GM12878 (cell line): ENCODE data around the gene SNX21. TPM values are rescaled to one million over a fixed set of nuclear protein-coding genes. Genes with fewer than 3 reads are reported as not detected.
A peak's percentile ranks its signal among the peaks of the same experiment; 100 is the strongest.

ENCODE experiments used
- ATAC-seq: fragments of 200-7000 bp; cut with Tn5 transposase; 3 replicates; pipeline ENCODE4 v1.9.1; 2020; ENCODE audit warnings: mild to moderate bottlenecking, moderate library complexity
- BruUV-seq: library from RNA; stranded (reverse); fragments of 400-500 nt; replicated peaks from 2 replicates; lab custom pipeline; 2021; lab: Mats Ljungman, UMichigan
- CTCF ChIA-PET: fragments of 300-600 bp; sonication (Branson Sonifier 250); formaldehyde crosslinking; extraction: SDS; loops from one replicate; lab custom pipeline; 2021; ENCODE audit warnings: inconsistent platforms; lab: Yijun Ruan, JAX
- POLR2A ChIA-PET: fragments of 350-600 bp; formaldehyde crosslinking; extraction: SDS; loops from one replicate; lab custom pipeline; 2021; ENCODE audit warnings: inconsistent platforms; lab: Charles Lee
- RAD21 ChIA-PET: fragments of 300-600 bp; sonication (Branson Sonifier 250); formaldehyde crosslinking; loops from one replicate; lab custom pipeline; 2023; ENCODE audit warnings: antibody characterized with exemption; ENCODE audit not compliant: unreplicated experiment; lab: Charles Lee
- SMC1A ChIA-PET: fragments of 300-600 bp; sonication (Branson Sonifier 250); formaldehyde crosslinking; loops from one replicate; lab custom pipeline; 2023; ENCODE audit not compliant: unreplicated experiment, uncharacterized antibody; lab: Charles Lee
- DNase-seq: peaks from one replicate; pipeline ENCODE4 v3.0.0-alpha.2; 2011; ENCODE audit warnings: low read depth, low spot score
- FAIRE-seq: peaks from 3 replicates; lab custom pipeline; 2011; peaks lifted over from hg19 to GRCh38; lab: Jason Lieb, UNC
- H2AFZ ChIP-seq: 2 replicates; pipeline ENCODE4 v1.6.0; 2011; ENCODE audit warnings: low read depth, low read length, control low read depth; ENCODE audit not compliant: control insufficient read depth
- H3K27ac ChIP-seq: 2 replicates; pipeline ENCODE4 v1.5.1; 2011; ENCODE audit warnings: control low read depth; ENCODE audit not compliant: control insufficient read depth, insufficient read depth
- H3K27me3 ChIP-seq, 2 experiments: replicated peaks in 1 of 2; 2 replicates each; pipeline versions ENCODE4 v1.6.0 to v1.6.1; 2011; ENCODE audit warnings: low read length in 1 of 2; ENCODE audit not compliant: control insufficient read depth in 2 of 2, insufficient read depth in 2 of 2
- H3K36me3 ChIP-seq, 2 experiments: 2 replicates each; pipeline ENCODE4 v1.5.1; 2011; ENCODE audit warnings: low read length in 1 of 2; ENCODE audit not compliant: control insufficient read depth in 2 of 2, insufficient read depth in 2 of 2
- H3K4me1 ChIP-seq: 2 replicates; pipeline ENCODE4 v1.6.1; 2011; ENCODE audit warnings: mild to moderate bottlenecking, low read length, moderate library complexity, mixed read lengths; ENCODE audit not compliant: control insufficient read depth, insufficient read depth
- H3K4me2 ChIP-seq: 2 replicates; pipeline ENCODE4 v1.6.0; 2011; ENCODE audit warnings: control low read depth; ENCODE audit not compliant: control insufficient read depth, insufficient read depth
- H3K4me3 ChIP-seq: fragments of 200-600 bp; sonication (generic); 2 replicates; pipeline ENCODE4 v1.5.1; 2016
- H3K79me2 ChIP-seq: 2 replicates; pipeline ENCODE4 v1.6.0; 2011; ENCODE audit warnings: low read length; ENCODE audit not compliant: control insufficient read depth, insufficient read depth
- H3K9ac ChIP-seq: 2 replicates; pipeline ENCODE4 v1.8.0; 2011; ENCODE audit warnings: low read length, control low read depth, mixed read lengths; ENCODE audit not compliant: control insufficient read depth, insufficient read depth
- H3K9me3 ChIP-seq: replicated peaks from 3 replicates; pipeline ENCODE4 v1.5.1; 2011; ENCODE audit warnings: mild to moderate bottlenecking, low read length; ENCODE audit not compliant: control insufficient read depth, insufficient read depth
- H4K20me1 ChIP-seq: 2 replicates; pipeline ENCODE4 v1.6.0; 2011; ENCODE audit not compliant: control insufficient read depth, insufficient read depth
- NKRF ChIP-seq: fragments of 450-650 bp; conservative IDR thresholded peaks from 2 replicates; pipeline ENCODE4 v1.6.1; 2017; ENCODE audit warnings: mild to moderate bottlenecking, moderate library complexity
- WGBS: methylation state at CpG from one replicate; pipeline ENCODE4 v1.1.6; 2016; ENCODE audit warnings: low lambda C conversion rate; ENCODE audit not compliant: insufficient replicate concordance, insufficient coverage; ENCODE audit errors: missing lambda C conversion rate; 5-methylcytosine and 5-hydroxymethylcytosine counted together
- in situ Hi-C: fragments of 300-500 bp; cut with MboI; formaldehyde crosslinking; loops from 9 replicates; pipeline ENCODE4 v1.14.3; 2018; ENCODE audit warnings: mixed read lengths
- intact Hi-C: fragments of 100-400 bp; cut with micrococcal nuclease; formaldehyde crosslinking; loops from one replicate; pipeline ENCODE4 v1.14.2; 2022; ENCODE audit not compliant: unreplicated experiment
- polyA plus RNA-seq, 11 experiments: library from polyadenylated mRNA; depleted of rRNA in 4 of 11; unstranded in 6 of 11; stranded (reverse) in 5 of 11; fragments of >200 nt; fragmentation: Nextera tagmentation in 4 of 11; fragmentation: Illumina TruSeq in 1 of 11; extraction: Ambion mirVana in 4 of 11; extraction: Trizol in 1 of 11; gene quantifications; 1 replicate in 1 of 11; 2 replicates in 10 of 11; pipeline versions ENCODE4 v1.2.1 to v1.2.3, GENCODE V29; 2011 to 2016; ENCODE audit warnings: inconsistent platforms in 2 of 11, missing spikeins in 2 of 11, low read depth in 1 of 11
- total RNA-seq, 4 experiments: library from RNA; depleted of rRNA in 3 of 4; stranded (reverse); fragments of >200 nt in 3 of 4; fragmentation: Illumina TruSeq in 1 of 4; extraction: Trizol in 1 of 4; gene quantifications; 2 replicates each; pipeline versions ENCODE4 v1.2.1 to v1.2.3, GENCODE V29; 2013 to 2021

The SNX21 gene
- total and polyA plus RNA-seq, 10 of the 15 experiments (the other 5 are each of a cell fraction or from before 2014, with no cell fraction given) = 0.10 to 1.4 (median 0.57) TPM

DNA sequence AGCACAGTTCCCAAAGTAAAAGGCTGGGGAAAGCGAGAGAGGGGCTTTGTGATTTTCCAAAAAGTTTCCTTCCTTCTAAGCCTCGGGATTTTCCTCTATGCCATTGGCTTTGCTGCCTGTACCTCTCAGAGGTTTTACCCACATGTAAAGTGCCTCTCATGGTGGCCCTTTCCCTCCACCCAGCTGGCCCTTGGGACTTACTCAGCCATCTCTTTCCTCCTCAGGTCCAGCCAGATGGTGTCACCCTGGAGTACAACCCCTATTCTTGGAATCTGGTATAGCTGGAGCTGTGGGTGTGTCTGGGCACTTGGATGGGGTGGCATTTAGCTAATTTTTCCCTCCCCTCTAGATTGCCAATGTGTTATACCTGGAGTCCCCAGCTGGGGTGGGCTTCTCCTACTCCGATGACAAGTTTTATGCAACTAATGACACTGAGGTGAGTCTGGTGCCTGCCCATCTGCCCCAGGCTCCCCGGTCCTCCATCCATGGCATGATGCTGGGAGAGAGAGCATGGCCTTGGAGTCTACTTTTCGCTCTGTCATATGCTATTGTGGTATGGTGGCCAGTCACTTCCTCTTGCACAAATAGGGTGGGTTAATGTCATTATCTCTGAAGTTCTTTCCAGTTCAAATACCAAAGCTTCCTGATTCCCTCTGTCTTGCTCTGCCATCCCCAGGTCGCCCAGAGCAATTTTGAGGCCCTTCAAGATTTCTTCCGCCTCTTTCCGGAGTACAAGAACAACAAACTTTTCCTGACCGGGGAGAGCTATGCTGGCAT lies 58.6 kb downstream of the SNX21 start:
- 47% methylated on average over 9 of the region's 9 CpGs for WGBS
- H4K20me1 ChIP-seq = no peaks in the 10 kb centered on the region
- H3K4me1 ChIP-seq = peaks cover 22% of the 10 kb centered on the region
- ChIA-PET RAD21 (interaction anchor here (1.1 to 3.4 kb wide), 2 partner anchors 18 to 70 kb away, joined by 3 to 13 read pairs; no protein-coding TSS in a partner anchor), SMC1A (interaction anchor here (1.4 to 2.8 kb wide), 3 partner anchors 18 to 79 kb away, joined by 3 to 12 read pairs (median 3); partner anchors contain the start of gene PLTP), POLR2A (interaction anchor here (0.5 to 2.4 kb wide), 4 partner anchors 43 to 78 kb away, joined by 3 to 9 read pairs (median 4); no protein-coding TSS in a partner anchor), CTCF (interaction anchor here (1.0 to 2.5 kb wide), 3 partner anchors 19 to 77 kb away, joined by 3 to 8 read pairs (median 4); no protein-coding TSS in a partner anchor)
- H3K27ac ChIP-seq = no peak overlapping the region
- BruUV-seq = no TSS peak
- H3K4me3 ChIP-seq = peak overlapping the region; percentile 83
- H3K36me3 ChIP-seq = peaks cover 0 to 4% of the 10 kb centered on the region in 2 experiments; a peak in 2 of 4 replicates
- H3K79me2 ChIP-seq = peaks cover 4% of the 10 kb centered on the region
- intact Hi-C loops (loop anchor here (5.0 kb wide), 1 partner anchor 80 kb away; the partner anchor contains the start of gene ZNF335), in situ Hi-C loops (no loop called here)
- FAIRE-seq (no peak), DNase-seq (no peak), ATAC-seq (no peak)
- H3K4me2 ChIP-seq = peak overlapping the region; percentile 98
- H3K9ac ChIP-seq = peak overlapping the region; percentile 81; the same call in 1 of the 2 replicates
- H3K27me3 ChIP-seq = no peaks in the 10 kb centered on the region
- no peak overlapping the region for H2AFZ ChIP-seq
- no peak for TF ChIP-seq NKRF
- no peaks in the 10 kb centered on the region for H3K9me3 ChIP-seq

Other genes starting within 250 kb of the SNX21 start
Only the 7 nearest of the 21 such genes appear.
- gene WFDC3, start 41.9 kb upstream of the SNX21 start, total RNA-seq (2014; rRNA removed) = not detected in 2 replicates
- gene WFDC3, start 41.9 kb upstream of the SNX21 start, total RNA-seq (2014; rRNA removed; fragmentation: Illumina TruSeq; extraction: Trizol) = not detected in 2 replicates
- gene WFDC3, start 41.9 kb upstream of the SNX21 start, total RNA-seq (2021) = not detected in 2 replicates
- gene WFDC3, start 41.9 kb upstream of the SNX21 start, polyA plus RNA-seq (2011; rRNA removed) = not detected in 2 replicates
- gene WFDC3, start 41.9 kb upstream of the SNX21 start, polyA plus RNA-seq (2014; fragmentation: Illumina TruSeq; extraction: Trizol) = 0.21 TPM in 1 of 2 replicates, not detected in the other
- gene WFDC3, start 41.9 kb upstream of the SNX21 start, polyA plus RNA-seq (2014; fragmentation: Nextera tagmentation; extraction: Ambion mirVana) = not detected
- not detected in 2 replicates for gene WFDC3, start 41.9 kb upstream of the SNX21 start, polyA plus RNA-seq (2014; rRNA removed)
- under 1 TPM; 0.30 to 0.51 TPM for gene WFDC3, start 41.9 kb upstream of the SNX21 start, polyA plus RNA-seq (2016; fragmentation: Nextera tagmentation; extraction: Ambion mirVana)
- 19.7 and 23.8 TPM in 2 replicates for gene DNTTIP1, start 41.8 kb upstream of the SNX21 start, total RNA-seq (2014; rRNA removed)
- 16.4 and 19.8 TPM in 2 replicates for gene DNTTIP1, start 41.8 kb upstream of the SNX21 start, total RNA-seq (2014; rRNA removed; fragmentation: Illumina TruSeq; extraction: Trizol)
- 25.0 and 29.0 TPM in 2 replicates for gene DNTTIP1, start 41.8 kb upstream of the SNX21 start, total RNA-seq (2021)
- 21.5 and 33.7 TPM in 2 replicates for gene DNTTIP1, start 41.8 kb upstream of the SNX21 start, polyA plus RNA-seq (2011; rRNA removed)
- gene DNTTIP1, start 41.8 kb upstream of the SNX21 start, polyA plus RNA-seq (2014; fragmentation: Illumina TruSeq; extraction: Trizol) = 28.8 and 35.4 TPM in 2 replicates
- gene DNTTIP1, start 41.8 kb upstream of the SNX21 start, polyA plus RNA-seq (2014; fragmentation: Nextera tagmentation; extraction: Ambion mirVana) = 10 to 100 TPM in 1 of 2 experiments, 1 to 10 TPM in 1; 7.9 to 18.7 TPM
- 46.2 and 46.7 TPM in 2 replicates for gene DNTTIP1, start 41.8 kb upstream of the SNX21 start, polyA plus RNA-seq (2014; rRNA removed)
- 10 to 100 TPM; 51.0 to 51.3 TPM for gene DNTTIP1, start 41.8 kb upstream of the SNX21 start, polyA plus RNA-seq (2016; fragmentation: Nextera tagmentation; extraction: Ambion mirVana)
- gene UBE2C, start 21.2 kb upstream of the SNX21 start, total RNA-seq (2014; rRNA removed) = 174 and 186 TPM in 2 replicates
- 115 and 117 TPM in 2 replicates for gene UBE2C, start 21.2 kb upstream of the SNX21 start, total RNA-seq (2014; rRNA removed; fragmentation: Illumina TruSeq; extraction: Trizol)
- gene UBE2C, start 21.2 kb upstream of the SNX21 start, total RNA-seq (2021) = 133 and 141 TPM in 2 replicates
- gene UBE2C, start 21.2 kb upstream of the SNX21 start, polyA plus RNA-seq (2011; rRNA removed) = 139 and 175 TPM in 2 replicates
- 163 and 178 TPM in 2 replicates for gene UBE2C, start 21.2 kb upstream of the SNX21 start, polyA plus RNA-seq (2014; fragmentation: Illumina TruSeq; extraction: Trizol)
- 100 to 1,000 TPM in 1 of 2 experiments, 10 to 100 TPM in 1; 86.2 to 140 TPM for gene UBE2C, start 21.2 kb upstream of the SNX21 start, polyA plus RNA-seq (2014; fragmentation: Nextera tagmentation; extraction: Ambion mirVana)
- 229 and 243 TPM in 2 replicates for gene UBE2C, start 21.2 kb upstream of the SNX21 start, polyA plus RNA-seq (2014; rRNA removed)
- 100 to 1,000 TPM; 396 to 412 TPM for gene UBE2C, start 21.2 kb upstream of the SNX21 start, polyA plus RNA-seq (2016; fragmentation: Nextera tagmentation; extraction: Ambion mirVana)
- gene TNNC2, start 6.5 kb upstream of the SNX21 start, total RNA-seq (2014; rRNA removed) = not detected in 2 replicates
- not detected in 2 replicates for gene TNNC2, start 6.5 kb upstream of the SNX21 start, total RNA-seq (2014; rRNA removed; fragmentation: Illumina TruSeq; extraction: Trizol)
- gene TNNC2, start 6.5 kb upstream of the SNX21 start, total RNA-seq (2021) = not detected in 2 replicates
- gene TNNC2, start 6.5 kb upstream of the SNX21 start, polyA plus RNA-seq (2011; rRNA removed) = not detected in 2 replicates
- gene TNNC2, start 6.5 kb upstream of the SNX21 start, polyA plus RNA-seq (2014; fragmentation: Illumina TruSeq; extraction: Trizol) = not detected in 2 replicates
- gene TNNC2, start 6.5 kb upstream of the SNX21 start, polyA plus RNA-seq (2014; fragmentation: Nextera tagmentation; extraction: Ambion mirVana) = not detected
- gene TNNC2, start 6.5 kb upstream of the SNX21 start, polyA plus RNA-seq (2014; rRNA removed) = not detected in 2 replicates
- gene TNNC2, start 6.5 kb upstream of the SNX21 start, polyA plus RNA-seq (2016; fragmentation: Nextera tagmentation; extraction: Ambion mirVana) = under 1 TPM in 1 of 2 experiments, not detected in 1; 0.37 TPM
- gene ACOT8, start 23.6 kb downstream of the SNX21 start, total RNA-seq (2014; rRNA removed) = 45.0 and 47.9 TPM in 2 replicates
- 15.2 and 16.5 TPM in 2 replicates for gene ACOT8, start 23.6 kb downstream of the SNX21 start, total RNA-seq (2014; rRNA removed; fragmentation: Illumina TruSeq; extraction: Trizol)
- 24.9 and 27.3 TPM in 2 replicates for gene ACOT8, start 23.6 kb downstream of the SNX21 start, total RNA-seq (2021)
- 22.9 and 39.3 TPM in 2 replicates for gene ACOT8, start 23.6 kb downstream of the SNX21 start, polyA plus RNA-seq (2011; rRNA removed)
- gene ACOT8, start 23.6 kb downstream of the SNX21 start, polyA plus RNA-seq (2014; fragmentation: Illumina TruSeq; extraction: Trizol) = 9.5 and 15.9 TPM in 2 replicates
- gene ACOT8, start 23.6 kb downstream of the SNX21 start, polyA plus RNA-seq (2014; fragmentation: Nextera tagmentation; extraction: Ambion mirVana) = 10 to 100 TPM in 1 of 2 experiments, 1 to 10 TPM in 1; 5.1 to 10.1 TPM
- gene ACOT8, start 23.6 kb downstream of the SNX21 start, polyA plus RNA-seq (2014; rRNA removed) = 42.0 and 45.3 TPM in 2 replicates
- 10 to 100 TPM; 36.3 to 47.5 TPM for gene ACOT8, start 23.6 kb downstream of the SNX21 start, polyA plus RNA-seq (2016; fragmentation: Nextera tagmentation; extraction: Ambion mirVana)
- gene ZSWIM3, start 23.8 kb downstream of the SNX21 start, total RNA-seq (2014; rRNA removed) = 4.6 and 5.7 TPM in 2 replicates
- gene ZSWIM3, start 23.8 kb downstream of the SNX21 start, total RNA-seq (2014; rRNA removed; fragmentation: Illumina TruSeq; extraction: Trizol) = 4.3 and 4.9 TPM in 2 replicates
- gene ZSWIM3, start 23.8 kb downstream of the SNX21 start, total RNA-seq (2021) = 4.1 and 4.5 TPM in 2 replicates
- 4.3 and 5.1 TPM in 2 replicates for gene ZSWIM3, start 23.8 kb downstream of the SNX21 start, polyA plus RNA-seq (2011; rRNA removed)
- gene ZSWIM3, start 23.8 kb downstream of the SNX21 start, polyA plus RNA-seq (2014; fragmentation: Illumina TruSeq; extraction: Trizol) = 3.2 and 4.7 TPM in 2 replicates
- 1 to 10 TPM; 1.6 to 2.0 TPM for gene ZSWIM3, start 23.8 kb downstream of the SNX21 start, polyA plus RNA-seq (2014; fragmentation: Nextera tagmentation; extraction: Ambion mirVana)
- gene ZSWIM3, start 23.8 kb downstream of the SNX21 start, polyA plus RNA-seq (2014; rRNA removed) = 4.1 and 4.6 TPM in 2 replicates
- gene ZSWIM3, start 23.8 kb downstream of the SNX21 start, polyA plus RNA-seq (2016; fragmentation: Nextera tagmentation; extraction: Ambion mirVana) = 1 to 10 TPM; 3.5 to 3.6 TPM
- 14.2 and 16.0 TPM in 2 replicates for gene ZSWIM1, start 47.4 kb downstream of the SNX21 start, total RNA-seq (2014; rRNA removed)
- 7.1 and 7.7 TPM in 2 replicates for gene ZSWIM1, start 47.4 kb downstream of the SNX21 start, total RNA-seq (2014; rRNA removed; fragmentation: Illumina TruSeq; extraction: Trizol)
- 9.9 and 10.6 TPM in 2 replicates for gene ZSWIM1, start 47.4 kb downstream of the SNX21 start, total RNA-seq (2021)
- gene ZSWIM1, start 47.4 kb downstream of the SNX21 start, polyA plus RNA-seq (2011; rRNA removed) = 4.2 and 7.7 TPM in 2 replicates
- gene ZSWIM1, start 47.4 kb downstream of the SNX21 start, polyA plus RNA-seq (2014; fragmentation: Illumina TruSeq; extraction: Trizol) = 6.8 and 10.5 TPM in 2 replicates
- gene ZSWIM1, start 47.4 kb downstream of the SNX21 start, polyA plus RNA-seq (2014; fragmentation: Nextera tagmentation; extraction: Ambion mirVana) = 1 to 10 TPM; 2.4 to 2.5 TPM
- 9.4 and 10.1 TPM in 2 replicates for gene ZSWIM1, start 47.4 kb downstream of the SNX21 start, polyA plus RNA-seq (2014; rRNA removed)
- 1 to 10 TPM; 9.7 to 9.9 TPM for gene ZSWIM1, start 47.4 kb downstream of the SNX21 start, polyA plus RNA-seq (2016; fragmentation: Nextera tagmentation; extraction: Ambion mirVana)